Left ventricle myocardium inferior (tissue), 1 donor: ENCODE measurements around the gene SMAD5. TPM values are rescaled to one million over a fixed set of nuclear protein-coding genes. Genes with fewer than 3 reads are reported as not detected.

Source experiments
- DNase-seq: peaks from one replicate; pipeline ENCODE4 v3.0.0-alpha.2; 2020
- H3K27ac ChIP-seq: fragments of 200-600 bp; replicated peaks from 2 replicates; pipeline ENCODE4 v1.8.0; 2021
- H3K27me3 ChIP-seq: fragments of 200-600 bp; 2 replicates; pipeline ENCODE4 v1.8.0; 2021; ENCODE audit warnings: low read depth
- H3K36me3 ChIP-seq: fragments of 200-600 bp; 2 replicates; pipeline ENCODE4 v1.8.0; 2021
- H3K4me1 ChIP-seq: fragments of 200-600 bp; 2 replicates; pipeline ENCODE4 v1.8.0; 2021
- H3K4me3 ChIP-seq: fragments of 200-600 bp; 2 replicates; pipeline ENCODE4 v1.8.0; 2021; ENCODE audit warnings: mild to moderate bottlenecking, moderate library complexity
- H3K9me3 ChIP-seq: fragments of 200-600 bp; replicated peaks from 2 replicates; pipeline ENCODE4 v1.8.0; 2021
- intact Hi-C: fragments of 100-400 bp; cut with micrococcal nuclease; formaldehyde crosslinking; loops from one replicate; pipeline ENCODE4 v1.11.0; 2022
- total RNA-seq: library from RNA; stranded (reverse); fragmentation: NEBNext Ultra II Directional; extraction: Animal tissue kit (Norgen Biotek cat#: 25700); gene quantifications from one replicate; pipeline ENCODE4 v1.2.1, GENCODE V29; 2021
- TF ChIP-seq, protein P1 (sequence below): fragments of 200-600 bp; IDR thresholded peaks from 2 replicates; pipeline ENCODE4 v1.8.0; 2021; ENCODE audit warnings: antibody characterized with exemption, mild to moderate bottlenecking, borderline replicate concordance
- donor health status: DM: no; HTN: yes; CAD: no; lungs with severe emphysema.

SMAD5 gene
- total RNA-seq, 1 donor from 2014 or later = 34.8 TPM

DNA sequence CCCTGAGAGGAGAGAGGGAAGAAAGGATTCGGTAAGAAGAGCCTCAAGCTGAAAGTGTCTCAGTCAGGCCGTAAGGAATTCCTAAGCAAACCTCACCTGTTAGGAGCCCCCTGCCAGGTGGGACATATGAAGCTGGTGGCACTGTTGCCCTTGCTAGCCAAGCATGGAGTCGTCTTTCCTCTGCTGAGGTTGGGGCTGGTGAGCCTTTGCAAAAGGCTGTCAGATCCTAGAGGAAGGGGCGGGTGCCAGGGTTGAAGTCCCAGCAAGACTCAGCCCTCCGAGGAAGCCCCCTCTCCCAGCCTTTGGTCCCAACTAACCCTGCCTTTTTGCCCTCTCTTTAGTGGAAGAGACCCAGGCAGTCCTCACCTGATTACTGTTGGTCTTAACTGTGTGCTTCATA is 65.8 kb downstream of the SMAD5 start:
- no peaks in the 10 kb centered on the region for H3K9me3 ChIP-seq
- TF ChIP-seq, protein P1, sequence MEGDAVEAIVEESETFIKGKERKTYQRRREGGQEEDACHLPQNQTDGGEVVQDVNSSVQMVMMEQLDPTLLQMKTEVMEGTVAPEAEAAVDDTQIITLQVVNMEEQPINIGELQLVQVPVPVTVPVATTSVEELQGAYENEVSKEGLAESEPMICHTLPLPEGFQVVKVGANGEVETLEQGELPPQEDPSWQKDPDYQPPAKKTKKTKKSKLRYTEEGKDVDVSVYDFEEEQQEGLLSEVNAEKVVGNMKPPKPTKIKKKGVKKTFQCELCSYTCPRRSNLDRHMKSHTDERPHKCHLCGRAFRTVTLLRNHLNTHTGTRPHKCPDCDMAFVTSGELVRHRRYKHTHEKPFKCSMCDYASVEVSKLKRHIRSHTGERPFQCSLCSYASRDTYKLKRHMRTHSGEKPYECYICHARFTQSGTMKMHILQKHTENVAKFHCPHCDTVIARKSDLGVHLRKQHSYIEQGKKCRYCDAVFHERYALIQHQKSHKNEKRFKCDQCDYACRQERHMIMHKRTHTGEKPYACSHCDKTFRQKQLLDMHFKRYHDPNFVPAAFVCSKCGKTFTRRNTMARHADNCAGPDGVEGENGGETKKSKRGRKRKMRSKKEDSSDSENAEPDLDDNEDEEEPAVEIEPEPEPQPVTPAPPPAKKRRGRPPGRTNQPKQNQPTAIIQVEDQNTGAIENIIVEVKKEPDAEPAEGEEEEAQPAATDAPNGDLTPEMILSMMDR = no peak
- no peak for DNase-seq
- no peak overlapping the region for H3K27ac ChIP-seq
- intact Hi-C loops = no loop called here
- H3K4me3 ChIP-seq = no peak overlapping the region
- H3K27me3 ChIP-seq = peaks cover 88% of the 10 kb centered on the region
- peaks cover 2% of the 10 kb centered on the region for H3K4me1 ChIP-seq
- H3K36me3 ChIP-seq = no peaks in the 10 kb centered on the region

DNA sequence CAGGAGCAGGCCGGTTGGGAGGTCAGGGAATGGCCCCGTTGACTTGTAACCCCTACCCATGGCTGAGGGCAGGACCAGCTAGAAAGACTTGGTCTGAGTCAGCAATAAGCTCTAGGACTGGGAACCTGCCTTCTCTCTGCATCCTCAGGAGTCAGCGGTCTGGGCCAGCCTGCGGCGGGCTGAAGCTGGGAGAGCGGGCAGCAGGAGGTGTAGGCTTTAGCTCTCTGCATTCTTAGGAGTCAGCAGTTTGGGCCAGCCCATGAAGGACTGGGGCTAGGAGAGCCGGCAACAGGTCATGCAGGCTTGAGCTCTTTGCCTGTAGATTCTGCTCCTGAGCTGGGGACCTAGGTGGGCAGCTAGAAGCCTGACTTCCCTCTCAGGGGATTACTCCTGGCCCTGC is 66.8 kb downstream of the SMAD5 start:
- Histone ChIP-seq H3K36me3 (no peaks in the 10 kb centered on the region), H3K4me1 (no peaks in the 10 kb centered on the region), H3K9me3 (no peaks in the 10 kb centered on the region), H3K27ac (no peak overlapping the region), H3K4me3 (no peak overlapping the region), H3K27me3 (peaks cover 88% of the 10 kb centered on the region)
- TF ChIP-seq, protein P1 = no peak
- intact Hi-C loops = no loop called here
- no peak for DNase-seq

DNA sequence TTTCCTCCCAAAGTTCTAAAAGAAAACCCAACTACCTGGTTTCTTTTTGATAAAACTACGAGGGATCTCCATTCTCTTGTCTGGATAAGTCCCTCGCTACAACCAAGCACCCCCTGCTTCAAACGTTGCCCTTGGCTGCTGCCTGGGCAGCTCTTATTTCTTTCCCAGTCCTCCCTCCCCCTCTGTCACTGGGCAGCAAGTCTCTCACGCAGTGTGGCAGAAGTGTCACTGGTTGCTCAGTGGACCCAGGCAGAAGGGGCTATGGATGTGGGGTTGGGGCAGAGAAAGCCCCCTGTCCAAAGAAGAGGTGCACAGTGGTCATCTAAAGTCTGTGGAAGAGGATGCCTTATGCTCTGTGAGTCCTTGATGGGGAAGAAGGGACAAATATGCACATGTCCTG is 67.5 kb downstream of the SMAD5 start:
- TF ChIP-seq, protein P1 = no peak
- DNase-seq = no peak
- Histone ChIP-seq H3K27ac (no peak overlapping the region), H3K36me3 (no peaks in the 10 kb centered on the region), H3K4me1 (no peaks in the 10 kb centered on the region), H3K9me3 (peaks cover under 1% of the 10 kb centered on the region), H3K4me3 (no peak overlapping the region), H3K27me3 (peaks cover 88% of the 10 kb centered on the region)
- intact Hi-C loops = no loop called here

DNA sequence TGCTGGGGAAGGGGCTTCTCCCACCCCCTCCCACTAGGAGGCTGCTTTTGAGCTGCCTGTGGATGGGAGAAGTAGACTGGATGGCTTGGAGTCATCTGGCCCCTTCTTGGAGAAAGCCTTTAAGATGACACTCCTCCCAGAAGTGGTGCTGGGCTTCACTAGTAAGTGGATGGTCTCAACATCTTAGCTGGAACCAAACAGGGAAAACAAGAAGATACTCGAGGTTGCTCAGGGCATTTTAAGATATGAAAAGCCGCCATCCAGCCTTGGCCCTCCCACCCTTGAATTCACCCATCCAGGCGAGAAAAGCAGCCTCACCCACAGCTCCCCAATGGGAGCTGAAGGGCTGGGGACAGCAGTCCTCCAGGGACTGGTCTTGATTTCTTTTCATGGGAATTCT is 68.1 kb downstream of the SMAD5 start:
- no peak overlapping the region for H3K4me3 ChIP-seq
- H3K27me3 ChIP-seq = peaks cover 87% of the 10 kb centered on the region
- no peak for DNase-seq
- intact Hi-C loops = no loop called here
- TF ChIP-seq, protein P1 = no peak
- H3K27ac ChIP-seq = no peak overlapping the region
- no peaks in the 10 kb centered on the region for H3K36me3 ChIP-seq
- peaks cover 5% of the 10 kb centered on the region for H3K9me3 ChIP-seq
- H3K4me1 ChIP-seq = no peaks in the 10 kb centered on the region

DNA sequence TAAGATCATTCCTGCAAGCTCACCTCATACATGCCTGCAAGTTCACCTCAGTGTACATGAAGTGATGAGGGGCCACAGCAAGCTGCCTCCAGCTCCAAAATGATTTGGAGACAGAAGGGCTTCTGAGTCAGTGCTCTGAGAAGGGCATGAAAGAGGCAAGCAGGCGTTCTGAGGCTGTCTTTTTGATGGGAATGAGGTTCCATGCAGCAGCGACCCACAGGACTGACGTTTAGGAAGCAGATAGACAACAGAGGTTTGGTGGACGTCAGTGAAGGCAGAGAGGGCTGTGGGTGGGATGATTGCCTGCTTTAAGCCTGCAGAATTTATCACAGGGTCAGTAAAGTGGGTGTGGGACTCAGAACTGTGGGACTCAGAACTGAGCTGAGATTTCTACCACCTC is 69.2 kb downstream of the SMAD5 start:
- intact Hi-C loops = no loop called here
- H3K9me3 ChIP-seq = peaks cover 5% of the 10 kb centered on the region
- H3K27me3 ChIP-seq = peaks cover 87% of the 10 kb centered on the region
- H3K36me3 ChIP-seq = no peaks in the 10 kb centered on the region
- no peaks in the 10 kb centered on the region for H3K4me1 ChIP-seq
- TF ChIP-seq, protein P1 = no peak
- no peak overlapping the region for H3K4me3 ChIP-seq
- no peak overlapping the region for H3K27ac ChIP-seq
- DNase-seq = no peak
